ENCODE results near the gene NADK2.
A peak's percentile ranks its signal among the peaks of the same experiment; 100 is the strongest.

NADK2 gene

GRCh38 chr5:36214436-36214835 is 27.3 kb downstream of the NADK2 start:
- no peak overlapping the region for H2AFZ ChIP-seq (ENCODE audit: low read depth, low read length)
- no peaks in the 10 kb centered on the region for H3K79me2 ChIP-seq (ENCODE audit: low read length)
- no peaks in the 10 kb centered on the region for H3K9me3 ChIP-seq (ENCODE audit: insufficient read depth, low read length)
- peak; percentile 16; the same call in 1 of the 2 replicates for TF ChIP-seq CTCF (IDR thresholded peaks at IDR 0.05; ENCODE audit: low read depth, low read length)
- no peak for TF ChIP-seq EZH2phosphoT487 (IDR thresholded peaks at IDR 0.05; ENCODE audit: low read depth)
- no peaks in the 10 kb centered on the region for H4K20me1 ChIP-seq (ENCODE audit: insufficient read depth, low read length)
- no peak overlapping the region for H3K9ac ChIP-seq (ENCODE audit: low read length)
- H3K36me3 ChIP-seq (replicated peaks; ENCODE audit: low read depth, low read length): no peaks in the 10 kb centered on the region
- no peak overlapping the region for H3K4me2 ChIP-seq (ENCODE audit: low read length)
- peaks cover 9% of the 10 kb centered on the region for H3K4me1 ChIP-seq (ENCODE audit: low read length)
- no peak overlapping the region for H3K4me3 ChIP-seq (ENCODE audit: low read length)
- no peaks in the 10 kb centered on the region for H3K27me3 ChIP-seq (ENCODE audit: low read depth, low read length)
- no peak overlapping the region for H3K27ac ChIP-seq (ENCODE audit: low read length)

GRCh38 chr5:36209664-36210063 is 32.1 kb downstream of the NADK2 start:
- Histone ChIP-seq H3K9me3 (ENCODE audit: insufficient read depth, low read length) (no peaks in the 10 kb centered on the region), H4K20me1 (ENCODE audit: insufficient read depth, low read length) (no peaks in the 10 kb centered on the region), H3K36me3 (replicated peaks; ENCODE audit: low read depth, low read length) (no peaks in the 10 kb centered on the region), H3K4me2 (ENCODE audit: low read length) (no peak overlapping the region), H3K27ac (ENCODE audit: low read length) (no peak overlapping the region), H2AFZ (ENCODE audit: low read depth, low read length) (no peak overlapping the region), H3K27me3 (ENCODE audit: low read depth, low read length) (no peaks in the 10 kb centered on the region), H3K4me1 (ENCODE audit: low read length) (no peaks in the 10 kb centered on the region), H3K9ac (ENCODE audit: low read length) (no peak overlapping the region), H3K4me3 (ENCODE audit: low read length) (no peak overlapping the region), H3K79me2 (ENCODE audit: low read length) (no peaks in the 10 kb centered on the region)
- TF ChIP-seq EZH2phosphoT487 (IDR thresholded peaks at IDR 0.05; ENCODE audit: low read depth) (no peak), CTCF (IDR thresholded peaks at IDR 0.05; ENCODE audit: low read depth, low read length) (no peak)

GRCh38 chr5:36208786-36209185 is 32.9 kb downstream of the NADK2 start:
- Histone ChIP-seq H3K9me3 (ENCODE audit: insufficient read depth, low read length) (no peaks in the 10 kb centered on the region), H3K27me3 (ENCODE audit: low read depth, low read length) (no peaks in the 10 kb centered on the region), H3K36me3 (replicated peaks; ENCODE audit: low read depth, low read length) (no peaks in the 10 kb centered on the region), H3K9ac (ENCODE audit: low read length) (no peak overlapping the region), H3K79me2 (ENCODE audit: low read length) (no peaks in the 10 kb centered on the region), H3K4me1 (ENCODE audit: low read length) (no peaks in the 10 kb centered on the region), H2AFZ (ENCODE audit: low read depth, low read length) (no peak overlapping the region), H4K20me1 (ENCODE audit: insufficient read depth, low read length) (no peaks in the 10 kb centered on the region), H3K4me3 (ENCODE audit: low read length) (no peak overlapping the region), H3K27ac (ENCODE audit: low read length) (no peak overlapping the region), H3K4me2 (ENCODE audit: low read length) (no peak overlapping the region)
- no peak for TF ChIP-seq CTCF (IDR thresholded peaks at IDR 0.05; ENCODE audit: low read depth, low read length)
- TF ChIP-seq EZH2phosphoT487 (IDR thresholded peaks at IDR 0.05; ENCODE audit: low read depth): no peak

- H3K4me1 ChIP-seq (ENCODE audit: low read length): no peaks in the 10 kb centered on the region
- H3K79me2 ChIP-seq (ENCODE audit: low read length): no peaks in the 10 kb centered on the region
- no peak for TF ChIP-seq EZH2phosphoT487 (IDR thresholded peaks at IDR 0.05; ENCODE audit: low read depth)
- TF ChIP-seq CTCF (IDR thresholded peaks at IDR 0.05; ENCODE audit: low read depth, low read length): no peak
- H3K27me3 ChIP-seq (ENCODE audit: low read depth, low read length): no peaks in the 10 kb centered on the region
- no peaks in the 10 kb centered on the region for H4K20me1 ChIP-seq (ENCODE audit: insufficient read depth, low read length)
- H3K9ac ChIP-seq (ENCODE audit: low read length): no peak overlapping the region
- H3K9me3 ChIP-seq (ENCODE audit: insufficient read depth, low read length): no peaks in the 10 kb centered on the region
- H3K27ac ChIP-seq (ENCODE audit: low read length): no peak overlapping the region
- H2AFZ ChIP-seq (ENCODE audit: low read depth, low read length): no peak overlapping the region
- H3K4me2 ChIP-seq (ENCODE audit: low read length): no peak overlapping the region
- no peaks in the 10 kb centered on the region for H3K36me3 ChIP-seq (replicated peaks; ENCODE audit: low read depth, low read length)
- no peak overlapping the region for H3K4me3 ChIP-seq (ENCODE audit: low read length)
Measured at GRCh38 chr5:36206913-36207312, 34.8 kb downstream of the NADK2 start.

All from OCI-LY3 (cell line).